Keratinocyte (primary cell): ENCODE results near the gene SEC16A. TPM values are rescaled to one million over a fixed set of nuclear protein-coding genes. Genes with fewer than 3 reads are reported as not detected.

Experiments
- DNase-seq: peaks from one replicate; pipeline ENCODE4 v3.0.0-alpha.2; 2011; ENCODE audit warnings: low read depth, missing footprints, low spot score
- FAIRE-seq: peaks from 2 replicates; lab custom pipeline; 2011; peaks lifted over from hg19 to GRCh38; lab: Jason Lieb, UNC
- H2AFZ ChIP-seq: 2 replicates; pipeline ENCODE4 v1.6.0; 2012; ENCODE audit warnings: low read length, control low read depth, inconsistent platforms; ENCODE audit not compliant: control insufficient read depth
- H3K27ac ChIP-seq: 2 replicates; pipeline ENCODE4 v1.5.1; 2011; ENCODE audit warnings: low read length; ENCODE audit not compliant: control insufficient read depth, insufficient read depth
- H3K27me3 ChIP-seq: 3 replicates; pipeline ENCODE4 v1.6.0; 2011; ENCODE audit warnings: low read length; ENCODE audit not compliant: control insufficient read depth, insufficient read depth; ENCODE audit errors: extremely low read depth
- H3K36me3 ChIP-seq, 2 experiments: 2 replicates in 1 of 2; 3 replicates in 1 of 2; pipeline ENCODE4 v1.5.1; 2011; ENCODE audit warnings: low read length in 2 of 2, mild to moderate bottlenecking in 1 of 2; ENCODE audit not compliant: control insufficient read depth in 2 of 2, insufficient read depth in 2 of 2; ENCODE audit errors: extremely low read depth in 1 of 2
- H3K4me1 ChIP-seq: 3 replicates; pipeline ENCODE4 v1.5.1; 2011; ENCODE audit warnings: low read length; ENCODE audit not compliant: control insufficient read depth, insufficient read depth; ENCODE audit errors: extremely low read depth
- H3K4me2 ChIP-seq: 3 replicates; pipeline ENCODE4 v1.6.0; 2011; ENCODE audit warnings: low read depth, low read length; ENCODE audit not compliant: control insufficient read depth, insufficient read depth; ENCODE audit errors: extremely low read depth
- H3K4me3 ChIP-seq, 3 experiments: fragments of 200-600 bp in 1 of 3; sonication (generic) in 1 of 3; 2 replicates in 2 of 3; 3 replicates in 1 of 3; pipeline ENCODE4 v1.5.1; 2011 to 2016; ENCODE audit warnings: low read length in 3 of 3, mild to moderate bottlenecking in 3 of 3, control low read depth in 2 of 3, inconsistent platforms in 1 of 3, low read depth in 1 of 3, mixed read lengths in 1 of 3, mixed run types in 1 of 3, moderate library complexity in 1 of 3; ENCODE audit not compliant: control insufficient read depth in 2 of 3, insufficient read depth in 2 of 3; ENCODE audit errors: extremely low read depth in 1 of 3
- H3K79me2 ChIP-seq: 2 replicates; pipeline ENCODE4 v1.6.0; 2012; ENCODE audit warnings: low read length; ENCODE audit not compliant: control insufficient read depth, insufficient read depth
- H3K9ac ChIP-seq: 3 replicates; pipeline ENCODE4 v1.6.0; 2011; ENCODE audit warnings: low read length; ENCODE audit not compliant: control insufficient read depth, insufficient read depth; ENCODE audit errors: extremely low read depth
- H3K9me1 ChIP-seq: 3 replicates; pipeline ENCODE4 v1.6.0; 2011; ENCODE audit warnings: low read length; ENCODE audit not compliant: control insufficient read depth, insufficient read depth; ENCODE audit errors: extremely low read depth
- H3K9me3 ChIP-seq: 2 replicates; pipeline ENCODE4 v1.5.1; 2012; ENCODE audit warnings: low read depth, low read length; ENCODE audit not compliant: control insufficient read depth
- H4K20me1 ChIP-seq: 3 replicates; pipeline ENCODE4 v1.6.0; 2011; ENCODE audit warnings: low read length; ENCODE audit not compliant: control insufficient read depth, insufficient read depth; ENCODE audit errors: extremely low read depth
- EZH2 ChIP-seq: IDR thresholded peaks from one replicate; pipeline ENCODE4 v1.6.1; 2012; ENCODE audit warnings: inconsistent platforms, mild to moderate bottlenecking, low read length, moderate library complexity
- dilution Hi-C: fragments of 300-500 bp; cut with MboI; formaldehyde crosslinking; loops from one replicate; pipeline ENCODE4 v1.7.0; 2020; ENCODE audit warnings: low sequenced_read_pairs; ENCODE audit not compliant: extremely low pct_ligation_motif_present
- polyA plus RNA-seq, 5 experiments: library from polyadenylated mRNA; depleted of rRNA in 3 of 5; stranded (reverse) in 3 of 5; stranded (forward) in 1 of 5; unstranded in 1 of 5; fragments of >200 nt; gene quantifications; 1 replicate in 1 of 5; 2 replicates in 3 of 5; 3 replicates in 1 of 5; pipeline versions ENCODE4 v1.2.1 to v1.2.3, GENCODE V29; 2011 to 2012; ENCODE audit warnings: missing spikeins in 2 of 5, low read depth in 1 of 5, low replicate concordance in 1 of 5
- TF ChIP-seq, protein P1 (sequence below), 3 experiments: IDR thresholded peaks in 1 of 3; conservative IDR thresholded peaks in 1 of 3; optimal IDR thresholded peaks in 1 of 3; 2 replicates in 2 of 3; 3 replicates in 1 of 3; pipeline versions ENCODE3 to v1.5.1; 2011; ENCODE audit warnings: low read length in 3 of 3, mild to moderate bottlenecking in 3 of 3, moderate library complexity in 2 of 3, control low read depth in 1 of 3, inconsistent platforms in 1 of 3; ENCODE audit not compliant: insufficient read depth in 2 of 3; ENCODE audit errors: extremely low read depth in 1 of 3

Gene SEC16A
- polyA plus RNA-seq, 1 donor (not counting 4 experiments of a cell fraction or from before 2014, with no cell fraction given), result 15.8 TPM

DNA sequence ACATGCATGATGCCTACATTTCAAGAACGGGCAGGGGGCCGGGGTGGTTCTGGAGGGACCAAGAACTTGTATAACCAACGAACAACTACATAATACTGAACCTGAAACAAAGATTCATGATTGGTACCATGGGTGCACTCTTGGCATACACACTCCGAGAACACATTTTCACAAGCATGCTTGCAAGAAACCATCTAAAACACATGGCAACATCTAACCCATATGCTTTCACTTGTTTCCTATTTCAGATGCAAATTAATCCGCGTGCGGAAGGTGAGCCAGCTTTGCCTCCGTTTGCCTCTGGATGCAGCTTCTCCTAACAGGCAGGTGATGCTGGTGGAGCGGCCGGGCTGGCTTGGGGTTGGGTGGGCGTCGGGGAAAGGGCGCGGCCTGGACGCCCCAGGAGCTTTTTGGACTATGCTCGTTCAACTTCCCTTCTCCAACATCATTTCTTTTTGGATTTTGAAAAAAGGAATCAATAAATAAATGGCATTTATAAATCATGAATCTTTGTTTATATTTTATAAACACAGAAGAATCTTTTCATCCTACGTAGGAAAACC, 12.5 kb upstream of the SEC16A start:
- DNase-seq (no peak), FAIRE-seq (no peak)
- no peaks in the 10 kb centered on the region for H3K4me1 ChIP-seq
- H3K9me3 ChIP-seq, result no peaks in the 10 kb centered on the region
- H3K9me1 ChIP-seq, result no peaks in the 10 kb centered on the region
- no peak overlapping the region for H3K4me2 ChIP-seq
- H3K4me3 ChIP-seq, result no peak overlapping the region
- no peaks in the 10 kb centered on the region for H3K27me3 ChIP-seq
- H2AFZ ChIP-seq, result no peak overlapping the region
- TF ChIP-seq, protein P1, sequence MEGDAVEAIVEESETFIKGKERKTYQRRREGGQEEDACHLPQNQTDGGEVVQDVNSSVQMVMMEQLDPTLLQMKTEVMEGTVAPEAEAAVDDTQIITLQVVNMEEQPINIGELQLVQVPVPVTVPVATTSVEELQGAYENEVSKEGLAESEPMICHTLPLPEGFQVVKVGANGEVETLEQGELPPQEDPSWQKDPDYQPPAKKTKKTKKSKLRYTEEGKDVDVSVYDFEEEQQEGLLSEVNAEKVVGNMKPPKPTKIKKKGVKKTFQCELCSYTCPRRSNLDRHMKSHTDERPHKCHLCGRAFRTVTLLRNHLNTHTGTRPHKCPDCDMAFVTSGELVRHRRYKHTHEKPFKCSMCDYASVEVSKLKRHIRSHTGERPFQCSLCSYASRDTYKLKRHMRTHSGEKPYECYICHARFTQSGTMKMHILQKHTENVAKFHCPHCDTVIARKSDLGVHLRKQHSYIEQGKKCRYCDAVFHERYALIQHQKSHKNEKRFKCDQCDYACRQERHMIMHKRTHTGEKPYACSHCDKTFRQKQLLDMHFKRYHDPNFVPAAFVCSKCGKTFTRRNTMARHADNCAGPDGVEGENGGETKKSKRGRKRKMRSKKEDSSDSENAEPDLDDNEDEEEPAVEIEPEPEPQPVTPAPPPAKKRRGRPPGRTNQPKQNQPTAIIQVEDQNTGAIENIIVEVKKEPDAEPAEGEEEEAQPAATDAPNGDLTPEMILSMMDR (optimal IDR thresholded peaks at IDR 0.05 in 1 of 3, IDR thresholded peaks at IDR 0.05 in 1 of 3, conservative IDR thresholded peaks at IDR 0.05 in 1 of 3; ENCODE audit: extremely low read depth in 1 of 3, insufficient read depth in 2 of 3, low read length in 3 of 3), result no peak
- no peak for TF ChIP-seq EZH2
- peaks cover 8% of the 10 kb centered on the region for H4K20me1 ChIP-seq
- no peaks in the 10 kb centered on the region for H3K79me2 ChIP-seq
- H3K36me3 ChIP-seq, result peaks cover 19 to 36% of the 10 kb centered on the region in 2 experiments
- no peak overlapping the region for H3K9ac ChIP-seq
- dilution Hi-C loops, result no loop called here
- H3K27ac ChIP-seq, result no peak overlapping the region

GRCh38 chr9:136494531-136495215, 11.8 kb upstream of the SEC16A start:
- no peak for FAIRE-seq
- no peaks in the 10 kb centered on the region for H3K79me2 ChIP-seq
- peaks cover 8% of the 10 kb centered on the region for H4K20me1 ChIP-seq
- no peak for DNase-seq
- no peak overlapping the region for H3K4me3 ChIP-seq
- no peak overlapping the region for H3K27ac ChIP-seq
- dilution Hi-C loops, result no loop called here
- no peak overlapping the region for H3K4me2 ChIP-seq
- H3K9me3 ChIP-seq, result no peaks in the 10 kb centered on the region
- no peaks in the 10 kb centered on the region for H3K4me1 ChIP-seq
- H2AFZ ChIP-seq, result no peak overlapping the region
- no peak overlapping the region for H3K9ac ChIP-seq
- no peak for TF ChIP-seq EZH2
- TF ChIP-seq, protein P1 (optimal IDR thresholded peaks at IDR 0.05 in 1 of 3, IDR thresholded peaks at IDR 0.05 in 1 of 3, conservative IDR thresholded peaks at IDR 0.05 in 1 of 3; ENCODE audit: extremely low read depth in 1 of 3, insufficient read depth in 2 of 3, low read length in 3 of 3), result no peak
- no peaks in the 10 kb centered on the region for H3K27me3 ChIP-seq
- H3K9me1 ChIP-seq, result no peaks in the 10 kb centered on the region
- peaks cover 16 to 30% of the 10 kb centered on the region in 2 experiments for H3K36me3 ChIP-seq
